Measurements from ENCODE around the gene RAB20.

DNA sequence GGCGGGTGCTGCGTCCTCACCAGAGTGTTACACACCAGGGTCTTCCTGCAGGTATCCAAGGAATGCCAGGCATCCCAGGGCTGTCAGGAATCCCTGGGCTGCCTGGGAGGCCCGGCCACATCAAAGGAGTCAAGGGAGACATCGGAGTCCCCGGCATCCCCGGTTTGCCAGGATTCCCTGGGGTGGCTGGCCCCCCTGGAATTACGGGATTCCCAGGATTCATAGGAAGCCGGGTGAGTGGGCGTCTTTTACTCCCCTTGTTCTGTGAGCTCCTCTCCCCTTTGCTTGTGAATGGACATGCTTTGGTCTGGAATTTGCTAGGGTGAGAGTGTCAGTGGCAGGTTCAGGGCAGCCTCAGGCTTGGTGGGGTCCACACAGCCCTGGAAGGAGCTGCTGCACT lies 75.9 kb downstream of the RAB20 start:
- TF ChIP-seq, protein P1, sequence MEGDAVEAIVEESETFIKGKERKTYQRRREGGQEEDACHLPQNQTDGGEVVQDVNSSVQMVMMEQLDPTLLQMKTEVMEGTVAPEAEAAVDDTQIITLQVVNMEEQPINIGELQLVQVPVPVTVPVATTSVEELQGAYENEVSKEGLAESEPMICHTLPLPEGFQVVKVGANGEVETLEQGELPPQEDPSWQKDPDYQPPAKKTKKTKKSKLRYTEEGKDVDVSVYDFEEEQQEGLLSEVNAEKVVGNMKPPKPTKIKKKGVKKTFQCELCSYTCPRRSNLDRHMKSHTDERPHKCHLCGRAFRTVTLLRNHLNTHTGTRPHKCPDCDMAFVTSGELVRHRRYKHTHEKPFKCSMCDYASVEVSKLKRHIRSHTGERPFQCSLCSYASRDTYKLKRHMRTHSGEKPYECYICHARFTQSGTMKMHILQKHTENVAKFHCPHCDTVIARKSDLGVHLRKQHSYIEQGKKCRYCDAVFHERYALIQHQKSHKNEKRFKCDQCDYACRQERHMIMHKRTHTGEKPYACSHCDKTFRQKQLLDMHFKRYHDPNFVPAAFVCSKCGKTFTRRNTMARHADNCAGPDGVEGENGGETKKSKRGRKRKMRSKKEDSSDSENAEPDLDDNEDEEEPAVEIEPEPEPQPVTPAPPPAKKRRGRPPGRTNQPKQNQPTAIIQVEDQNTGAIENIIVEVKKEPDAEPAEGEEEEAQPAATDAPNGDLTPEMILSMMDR (conservative IDR thresholded peaks at IDR 0.05; ENCODE audit: low read depth, low read length): no peak
- no peak for TF ChIP-seq EZH2 (IDR thresholded peaks at IDR 0.05; ENCODE audit: borderline replicate concordance, low read depth, low read length, poor library complexity, severe bottlenecking)
